GM10266 (cell line): ENCODE results near the gene KRTAP4-2.
"Not testable (repeated sequence)": the region's sequence is repeated elsewhere in the genome, so short reads cannot be mapped to it uniquely, and the experiment has no call there.

Experiments
- DNase-seq: peaks from one replicate; pipeline ENCODE4 v3.0.0; 2012; ENCODE audit errors: extremely low spot score
- TF ChIP-seq, protein P1 (sequence below): IDR thresholded peaks from 2 replicates; pipeline ENCODE4 v1.5.1; 2012; ENCODE audit warnings: mild to moderate bottlenecking, low read depth; ENCODE audit not compliant: control insufficient read depth, insufficient read depth; ENCODE audit errors: missing control alignments

The KRTAP4-2 gene

DNA sequence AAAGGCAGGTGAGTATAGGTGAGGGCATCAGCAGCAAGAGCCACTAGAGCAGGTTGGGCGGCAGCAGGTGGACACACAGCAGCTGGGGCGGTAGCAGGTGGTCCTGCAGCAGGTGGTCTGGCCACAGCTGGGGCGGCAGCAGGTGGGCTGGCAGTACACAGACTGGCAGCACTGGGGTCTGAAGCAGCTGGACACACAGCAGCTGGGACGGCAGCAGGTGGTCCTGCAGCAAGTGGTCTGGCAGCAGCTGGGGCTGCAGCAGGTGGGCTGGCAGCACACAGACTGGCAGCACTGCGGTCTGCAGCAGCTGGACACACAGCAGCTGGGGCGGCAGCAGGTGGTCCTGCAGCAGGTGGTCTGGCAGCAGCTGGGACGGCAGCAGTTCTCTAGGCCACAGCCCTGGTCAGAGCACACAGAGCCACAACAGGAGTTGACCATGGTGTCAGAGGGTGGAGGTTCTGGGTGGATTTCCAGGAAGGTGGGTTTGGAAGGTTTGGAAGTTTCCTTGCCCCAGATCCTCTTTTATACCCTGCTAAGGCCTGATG lies at the start of gene KRTAP4-2:
KRTAP4-2 (minus strand) TSS at position 495 of the 545 bp plus-strand sequence; CDS start at position 438, 57 bp downstream.
- no peak for DNase-seq
- TF ChIP-seq, protein P1, sequence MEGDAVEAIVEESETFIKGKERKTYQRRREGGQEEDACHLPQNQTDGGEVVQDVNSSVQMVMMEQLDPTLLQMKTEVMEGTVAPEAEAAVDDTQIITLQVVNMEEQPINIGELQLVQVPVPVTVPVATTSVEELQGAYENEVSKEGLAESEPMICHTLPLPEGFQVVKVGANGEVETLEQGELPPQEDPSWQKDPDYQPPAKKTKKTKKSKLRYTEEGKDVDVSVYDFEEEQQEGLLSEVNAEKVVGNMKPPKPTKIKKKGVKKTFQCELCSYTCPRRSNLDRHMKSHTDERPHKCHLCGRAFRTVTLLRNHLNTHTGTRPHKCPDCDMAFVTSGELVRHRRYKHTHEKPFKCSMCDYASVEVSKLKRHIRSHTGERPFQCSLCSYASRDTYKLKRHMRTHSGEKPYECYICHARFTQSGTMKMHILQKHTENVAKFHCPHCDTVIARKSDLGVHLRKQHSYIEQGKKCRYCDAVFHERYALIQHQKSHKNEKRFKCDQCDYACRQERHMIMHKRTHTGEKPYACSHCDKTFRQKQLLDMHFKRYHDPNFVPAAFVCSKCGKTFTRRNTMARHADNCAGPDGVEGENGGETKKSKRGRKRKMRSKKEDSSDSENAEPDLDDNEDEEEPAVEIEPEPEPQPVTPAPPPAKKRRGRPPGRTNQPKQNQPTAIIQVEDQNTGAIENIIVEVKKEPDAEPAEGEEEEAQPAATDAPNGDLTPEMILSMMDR: no peak

DNA sequence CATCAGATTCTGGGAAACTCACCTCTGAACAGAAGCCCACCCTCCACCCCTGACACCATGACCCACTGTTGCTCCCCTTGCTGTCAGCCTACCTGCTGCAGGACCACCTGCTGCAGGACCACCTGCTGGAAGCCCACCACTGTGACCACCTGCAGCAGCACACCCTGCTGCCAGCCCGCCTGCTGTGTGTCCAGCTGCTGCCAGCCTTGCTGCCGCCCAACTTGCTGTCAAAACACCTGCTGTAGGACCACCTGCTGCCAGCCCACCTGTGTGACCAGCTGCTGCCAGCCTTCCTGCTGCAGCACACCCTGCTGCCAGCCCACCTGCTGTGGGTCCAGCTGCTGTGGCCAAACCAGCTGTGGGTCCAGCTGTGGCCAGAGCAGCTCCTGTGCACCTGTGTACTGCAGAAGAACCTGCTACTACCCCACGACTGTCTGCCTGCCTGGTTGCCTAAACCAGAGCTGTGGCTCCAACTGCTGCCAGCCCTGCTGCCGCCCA lies 48.6 kb upstream of the KRTAP4-2 start, which contains the start of gene KRTAP9-2:
KRTAP9-2 (plus strand) TSS at position 51 of the 498 bp plus-strand sequence; CDS start at position 58, 7 bp downstream.
- not testable (repeated sequence) for DNase-seq

DNA sequence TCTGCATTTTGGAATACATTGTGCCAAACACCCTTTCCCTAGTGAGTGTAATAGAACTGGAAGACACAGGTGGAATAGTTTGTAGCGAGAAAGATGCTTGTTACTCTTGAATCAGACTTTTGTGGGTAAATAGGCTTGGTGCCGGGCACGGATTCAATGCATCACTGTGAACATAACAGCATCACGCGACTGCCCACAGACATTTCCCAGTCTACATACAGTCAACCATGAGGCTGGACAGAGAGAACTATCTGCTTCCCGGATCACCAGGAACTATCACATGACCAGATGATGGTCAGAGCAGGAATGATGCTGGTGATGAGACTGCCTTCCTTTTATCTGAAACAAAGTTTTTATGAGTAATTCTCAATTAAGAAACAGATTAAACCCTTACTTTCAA lies 48.0 kb upstream of the KRTAP4-2 start:
- no peak for DNase-seq
- TF ChIP-seq, protein P1: no peak

DNA sequence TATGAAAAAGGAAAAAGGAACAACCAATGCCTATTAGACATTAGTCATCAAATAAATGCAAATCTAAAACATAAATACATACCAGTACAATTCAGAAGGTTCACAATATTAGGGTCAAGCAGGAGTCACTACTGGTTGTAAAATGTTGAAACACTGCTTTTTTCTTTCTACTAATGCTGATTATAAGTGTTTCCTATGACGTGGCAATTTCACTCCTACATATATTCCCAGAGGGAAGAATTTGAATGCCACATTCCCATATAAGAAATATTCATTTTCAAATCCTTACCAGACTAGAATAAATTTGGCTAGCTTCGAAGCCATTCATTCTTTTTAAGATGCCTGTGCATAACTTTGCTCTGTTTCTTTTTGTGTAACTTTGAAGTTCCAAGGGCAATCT lies 45.8 kb upstream of the KRTAP4-2 start:
- no peak for DNase-seq
- TF ChIP-seq, protein P1: no peak

DNA sequence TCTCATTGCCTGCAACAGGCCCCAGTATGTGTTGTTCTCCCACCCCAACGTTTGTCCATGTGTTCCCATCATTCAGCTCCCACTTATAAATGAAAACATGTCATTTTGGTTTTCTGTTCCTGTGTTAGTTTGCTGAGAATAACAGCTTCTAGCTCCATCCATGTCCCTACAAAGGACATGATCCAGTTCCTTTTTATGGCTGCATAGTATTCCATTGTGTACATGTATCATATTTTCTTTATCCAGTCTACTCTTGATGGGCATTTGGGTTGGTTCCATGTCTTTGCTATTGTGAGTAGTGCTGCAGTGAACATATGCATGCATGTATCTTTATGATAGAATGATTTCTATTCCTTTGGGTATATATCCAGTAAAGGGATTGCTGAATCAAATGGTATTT lies 37.7 kb upstream of the KRTAP4-2 start:
- TF ChIP-seq, protein P1: no peak
- DNase-seq: no peak

DNA sequence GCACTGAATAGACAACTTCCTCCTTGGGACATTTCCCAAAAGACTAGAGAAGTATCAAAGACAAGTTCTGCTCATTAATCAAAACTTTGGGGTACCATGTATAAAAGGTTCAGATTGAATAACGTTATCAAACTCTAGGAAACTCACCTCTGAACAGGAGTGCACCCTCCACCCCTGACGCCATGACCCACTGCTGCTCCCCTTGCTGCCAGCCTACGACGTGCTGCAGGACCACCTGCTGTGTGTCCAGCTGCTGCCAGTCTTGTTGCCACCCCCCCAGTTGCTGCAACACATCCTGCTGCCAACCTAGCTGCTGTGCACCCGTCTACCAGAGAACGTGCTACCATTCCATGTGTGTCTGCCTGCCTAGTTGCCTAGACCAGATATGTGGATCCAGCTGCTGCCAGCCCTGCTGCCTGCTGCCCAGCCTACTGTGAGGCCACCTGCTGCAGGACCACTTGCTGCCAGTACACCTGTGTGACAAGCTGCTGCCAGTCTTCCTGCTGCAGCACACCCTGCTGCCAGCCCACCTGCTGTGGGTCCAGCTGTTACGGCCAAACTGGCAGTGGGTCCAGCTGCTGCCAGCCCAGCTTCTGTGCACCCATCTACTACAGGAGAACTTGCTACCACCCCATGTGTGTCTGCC lies 34.6 kb upstream of the KRTAP4-2 start:
- DNase-seq: no peak
- TF ChIP-seq, protein P1: no peak

DNA sequence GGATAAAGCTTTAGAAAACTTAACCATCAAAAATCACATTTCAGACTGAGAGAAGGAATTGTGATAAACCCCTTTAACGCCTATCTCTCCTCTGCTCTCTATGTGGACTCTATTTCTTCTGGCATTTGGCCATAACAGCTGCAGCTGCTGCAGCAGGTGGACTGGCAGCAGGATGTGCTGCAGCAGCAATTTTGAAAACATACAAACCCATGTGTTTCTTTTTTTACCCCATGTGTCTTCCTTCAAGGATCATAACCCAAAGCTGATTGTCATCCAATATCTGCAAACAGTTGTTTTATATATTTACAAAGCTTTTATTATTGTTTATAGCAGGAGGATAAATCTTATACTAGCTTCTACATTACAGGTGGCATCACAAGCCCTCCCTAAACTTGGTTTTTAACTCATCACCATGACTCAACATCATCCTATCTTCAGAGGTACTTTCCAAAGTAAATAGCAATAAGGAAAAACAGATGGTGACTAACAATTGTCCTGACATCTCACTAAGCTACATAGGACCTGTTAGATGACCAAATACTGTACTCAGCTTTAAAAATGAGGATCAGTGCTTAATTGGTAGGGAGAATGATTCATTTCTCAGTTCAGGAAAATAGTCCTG lies 33.9 kb upstream of the KRTAP4-2 start:
- TF ChIP-seq, protein P1: no peak
- DNase-seq: no peak
